ENCODE measurements around the gene WWC2.

Gene WWC2

DNA sequence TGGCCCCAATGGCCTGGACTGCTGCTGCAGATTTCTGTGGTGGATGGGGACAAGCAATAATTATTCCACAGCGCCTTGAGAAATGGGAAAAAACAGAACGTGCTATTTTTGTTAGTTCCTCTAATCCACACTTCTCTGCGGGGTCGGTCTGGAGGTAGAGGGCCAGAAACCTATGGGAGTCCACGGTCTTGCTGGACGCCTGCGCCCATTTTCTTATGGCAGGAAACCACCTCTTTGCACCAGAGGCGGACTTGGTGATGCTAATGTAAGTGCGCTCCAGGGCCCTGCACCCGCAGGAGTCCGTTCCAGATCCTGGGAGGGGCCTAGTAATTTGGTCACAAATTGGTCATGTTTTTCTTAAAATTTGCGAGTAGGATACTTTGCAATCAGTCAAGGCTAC, 249.1 kb downstream of the WWC2 start:
- no peak for DNase-seq (ENCODE audit: low spot score)
- TF ChIP-seq, protein P1, sequence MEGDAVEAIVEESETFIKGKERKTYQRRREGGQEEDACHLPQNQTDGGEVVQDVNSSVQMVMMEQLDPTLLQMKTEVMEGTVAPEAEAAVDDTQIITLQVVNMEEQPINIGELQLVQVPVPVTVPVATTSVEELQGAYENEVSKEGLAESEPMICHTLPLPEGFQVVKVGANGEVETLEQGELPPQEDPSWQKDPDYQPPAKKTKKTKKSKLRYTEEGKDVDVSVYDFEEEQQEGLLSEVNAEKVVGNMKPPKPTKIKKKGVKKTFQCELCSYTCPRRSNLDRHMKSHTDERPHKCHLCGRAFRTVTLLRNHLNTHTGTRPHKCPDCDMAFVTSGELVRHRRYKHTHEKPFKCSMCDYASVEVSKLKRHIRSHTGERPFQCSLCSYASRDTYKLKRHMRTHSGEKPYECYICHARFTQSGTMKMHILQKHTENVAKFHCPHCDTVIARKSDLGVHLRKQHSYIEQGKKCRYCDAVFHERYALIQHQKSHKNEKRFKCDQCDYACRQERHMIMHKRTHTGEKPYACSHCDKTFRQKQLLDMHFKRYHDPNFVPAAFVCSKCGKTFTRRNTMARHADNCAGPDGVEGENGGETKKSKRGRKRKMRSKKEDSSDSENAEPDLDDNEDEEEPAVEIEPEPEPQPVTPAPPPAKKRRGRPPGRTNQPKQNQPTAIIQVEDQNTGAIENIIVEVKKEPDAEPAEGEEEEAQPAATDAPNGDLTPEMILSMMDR (IDR thresholded peaks at IDR 0.05; ENCODE audit: extremely low read depth, insufficient read depth, missing control alignments): no peak
- in situ Hi-C loops (cut with MboI; ENCODE audit: low pct_unique_long_range_greater_than_20kb, low sequenced_read_pairs, unreplicated experiment): no loop called here

DNA sequence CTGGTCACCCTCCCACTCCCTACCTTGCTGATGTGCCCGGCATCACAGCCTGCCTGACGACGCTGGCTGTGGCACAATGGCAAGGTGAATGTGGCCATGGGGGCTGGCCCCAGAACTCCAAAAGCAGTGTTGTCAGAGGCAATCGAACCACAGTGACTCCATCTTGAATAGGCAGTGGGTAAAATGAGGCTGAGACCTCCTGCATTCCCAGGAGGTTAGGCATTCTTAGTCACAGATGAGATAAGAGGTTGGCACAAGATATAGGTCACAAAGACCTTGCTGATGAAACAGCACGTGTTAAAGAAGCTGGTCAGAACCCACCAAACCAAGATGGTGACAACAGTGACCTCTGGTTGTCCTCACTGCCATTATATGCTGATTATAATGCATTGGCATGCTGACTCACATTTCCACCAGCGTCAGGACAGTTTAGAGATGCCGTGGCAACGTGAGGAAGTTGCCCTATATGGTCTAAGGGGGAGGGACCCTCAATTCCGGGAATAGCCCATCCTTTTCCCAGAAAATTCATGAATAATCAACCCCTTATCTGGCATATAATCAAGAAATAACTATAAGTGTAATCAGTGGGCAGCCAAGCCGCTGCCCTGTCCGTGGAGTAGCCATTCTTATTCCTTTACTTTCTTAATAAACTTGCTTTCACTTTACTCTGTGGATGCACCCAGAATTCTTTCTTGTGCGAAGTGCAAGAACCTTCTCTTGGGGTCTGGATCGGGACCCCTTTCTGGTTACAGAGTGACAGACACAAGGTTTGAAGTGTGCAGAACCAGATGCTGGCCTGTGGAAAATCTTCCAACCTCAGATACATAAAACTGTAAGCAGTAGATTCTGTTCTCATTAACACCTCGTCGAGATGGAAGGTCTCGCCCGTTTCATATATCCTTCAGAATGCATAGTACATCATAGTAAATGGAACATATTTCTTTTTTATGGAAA, 249.9 kb downstream of the WWC2 start:
- TF ChIP-seq, protein P1 (IDR thresholded peaks at IDR 0.05; ENCODE audit: extremely low read depth, insufficient read depth, missing control alignments): no peak
- DNase-seq (ENCODE audit: low spot score): no peak
- in situ Hi-C loops (cut with MboI; ENCODE audit: low pct_unique_long_range_greater_than_20kb, low sequenced_read_pairs, unreplicated experiment): no loop called here

DNA sequence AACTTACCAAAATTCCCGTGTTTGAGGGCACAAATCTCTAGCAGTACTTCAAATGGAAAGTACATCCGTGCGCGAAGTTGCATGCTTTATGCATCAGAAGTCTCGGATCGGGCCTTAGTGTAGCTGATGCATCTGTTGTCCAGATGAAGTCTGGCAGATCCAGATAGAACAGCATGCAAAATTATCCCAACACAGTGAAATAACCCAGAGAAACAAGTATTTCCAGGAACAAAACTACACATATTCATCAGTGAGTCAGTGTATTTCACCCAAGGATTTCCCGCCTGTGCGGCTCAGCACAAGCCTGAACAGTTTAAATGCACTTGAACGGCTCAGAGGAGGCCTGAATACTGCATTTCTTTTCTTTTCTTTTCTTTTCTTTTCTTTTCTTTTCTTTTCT, 250.6 kb downstream of the WWC2 start:
- in situ Hi-C loops (cut with MboI; ENCODE audit: low pct_unique_long_range_greater_than_20kb, low sequenced_read_pairs, unreplicated experiment): no loop called here
- no peak for DNase-seq (ENCODE audit: low spot score)
- TF ChIP-seq, protein P1 (IDR thresholded peaks at IDR 0.05; ENCODE audit: extremely low read depth, insufficient read depth, missing control alignments): no peak

DNA sequence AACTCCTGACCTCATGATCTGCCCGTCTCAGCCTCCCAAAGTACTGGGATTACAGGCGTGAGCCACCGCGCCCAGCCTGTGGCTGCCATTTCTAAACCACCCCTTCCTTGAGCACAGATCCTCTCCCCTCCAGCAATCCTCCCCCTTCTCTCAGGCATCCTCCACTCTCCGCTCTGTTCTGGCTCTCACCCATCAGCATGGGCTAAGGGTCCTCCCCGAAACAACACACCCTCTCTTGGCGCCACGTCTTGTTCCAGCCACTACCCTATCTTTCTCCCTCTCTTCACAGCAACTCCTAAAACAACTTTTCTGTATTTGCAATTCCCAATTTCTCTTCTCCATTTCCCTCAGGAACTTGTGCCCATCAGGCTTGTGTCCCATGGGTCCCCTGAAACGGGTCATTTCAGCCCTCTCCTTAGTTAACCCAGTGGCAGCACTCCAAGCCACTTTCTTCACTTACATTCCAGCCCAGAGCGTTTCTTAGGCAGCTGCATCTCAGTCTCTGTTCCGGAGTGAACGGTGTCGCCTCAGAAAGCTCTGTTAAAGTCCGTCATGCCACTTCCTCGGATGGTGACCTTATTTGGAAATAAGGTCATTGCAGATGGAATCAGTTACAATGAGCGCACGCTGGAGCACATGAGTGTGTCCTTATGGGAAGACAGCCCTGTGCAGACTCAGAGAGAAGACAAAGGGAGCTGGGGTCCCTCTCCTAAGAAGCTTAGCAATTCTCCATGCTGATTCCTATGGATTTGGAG, 251.4 kb downstream of the WWC2 start:
- in situ Hi-C loops (cut with MboI; ENCODE audit: low pct_unique_long_range_greater_than_20kb, low sequenced_read_pairs, unreplicated experiment): no loop called here
- TF ChIP-seq, protein P1 (IDR thresholded peaks at IDR 0.05; ENCODE audit: extremely low read depth, insufficient read depth, missing control alignments): no peak
- DNase-seq (ENCODE audit: low spot score): no peak

DNA sequence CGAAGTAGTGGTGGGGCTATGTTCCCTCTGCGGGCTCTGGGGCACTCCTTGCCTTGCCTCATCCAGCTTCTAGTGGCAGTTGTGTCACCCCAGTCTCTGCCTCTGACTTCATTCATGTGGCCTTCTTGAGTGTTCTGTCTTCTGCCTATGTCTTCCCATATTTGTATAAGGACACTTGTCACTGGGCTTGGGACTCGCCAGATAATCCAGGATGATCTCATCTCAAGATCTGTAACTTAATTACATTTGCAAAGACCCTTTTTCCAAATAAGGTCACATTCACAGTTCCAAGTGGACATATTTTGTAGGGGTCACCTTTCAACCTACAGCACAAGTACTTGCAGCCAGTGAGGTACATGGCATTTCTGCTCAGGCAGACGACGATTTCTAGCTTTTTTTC, 253.5 kb downstream of the WWC2 start:
- no peak for DNase-seq (ENCODE audit: low spot score)
- TF ChIP-seq, protein P1 (IDR thresholded peaks at IDR 0.05; ENCODE audit: extremely low read depth, insufficient read depth, missing control alignments): no peak
- in situ Hi-C loops (cut with MboI; ENCODE audit: low pct_unique_long_range_greater_than_20kb, low sequenced_read_pairs, unreplicated experiment): no loop called here

DNA sequence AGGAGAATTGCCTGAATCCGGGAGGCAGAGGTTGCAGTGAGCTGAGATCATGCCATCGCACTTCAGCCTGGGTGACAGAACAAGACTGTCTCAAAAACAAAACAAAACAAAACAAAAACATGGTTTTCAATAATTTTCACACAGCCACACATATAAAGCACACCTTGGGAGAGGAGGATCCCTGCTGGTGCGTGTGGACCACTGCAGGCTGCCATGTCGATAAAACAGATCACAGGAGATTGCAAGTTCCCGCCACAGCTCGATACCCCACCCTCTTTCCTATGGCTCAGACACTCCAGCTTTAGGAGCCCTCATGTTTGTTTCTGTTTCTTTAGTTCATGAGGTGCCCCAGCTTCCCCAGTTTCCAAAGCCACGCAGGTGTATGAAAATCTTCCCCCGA, 254.5 kb downstream of the WWC2 start:
- DNase-seq (ENCODE audit: low spot score): no peak
- TF ChIP-seq, protein P1 (IDR thresholded peaks at IDR 0.05; ENCODE audit: extremely low read depth, insufficient read depth, missing control alignments): no peak
- in situ Hi-C loops (cut with MboI; ENCODE audit: low pct_unique_long_range_greater_than_20kb, low sequenced_read_pairs, unreplicated experiment): no loop called here
